ENCODE results near the gene MLXIP. TPM values are rescaled to one million over a fixed set of nuclear protein-coding genes. Genes with fewer than 3 reads are reported as not detected.

The MLXIP gene
- total and polyA plus RNA-seq, 9 donors: 23.2 to 111 (median 83.8) TPM

GRCh38 chr12:122127839-122128238 is 49.3 kb downstream of the MLXIP start:
- Histone ChIP-seq H3K36me3 (no peaks in the 10 kb centered on the region), H3K27me3 (no peaks in the 10 kb centered on the region), H3K4me3 (no peak overlapping the region), H3K9me3 (no peaks in the 10 kb centered on the region), H3K4me1 (ENCODE audit: insufficient read depth) (peaks cover 3% of the 10 kb centered on the region), H3K27ac (no peak overlapping the region)
- no peak for DNase-seq
- intact Hi-C loops (cut with DNase I): loop anchor here in 2 of 4 donors (10.0 kb wide), 2 partner anchors 203 to 323 kb away; partner anchors contain the start of gene SETD1B (in 1 of the 2)
- 84 to 97% (median 84%) methylated on average over 7 to 13 of the region's 13 CpGs for WGBS, 3 donors
- TF ChIP-seq, protein P1, sequence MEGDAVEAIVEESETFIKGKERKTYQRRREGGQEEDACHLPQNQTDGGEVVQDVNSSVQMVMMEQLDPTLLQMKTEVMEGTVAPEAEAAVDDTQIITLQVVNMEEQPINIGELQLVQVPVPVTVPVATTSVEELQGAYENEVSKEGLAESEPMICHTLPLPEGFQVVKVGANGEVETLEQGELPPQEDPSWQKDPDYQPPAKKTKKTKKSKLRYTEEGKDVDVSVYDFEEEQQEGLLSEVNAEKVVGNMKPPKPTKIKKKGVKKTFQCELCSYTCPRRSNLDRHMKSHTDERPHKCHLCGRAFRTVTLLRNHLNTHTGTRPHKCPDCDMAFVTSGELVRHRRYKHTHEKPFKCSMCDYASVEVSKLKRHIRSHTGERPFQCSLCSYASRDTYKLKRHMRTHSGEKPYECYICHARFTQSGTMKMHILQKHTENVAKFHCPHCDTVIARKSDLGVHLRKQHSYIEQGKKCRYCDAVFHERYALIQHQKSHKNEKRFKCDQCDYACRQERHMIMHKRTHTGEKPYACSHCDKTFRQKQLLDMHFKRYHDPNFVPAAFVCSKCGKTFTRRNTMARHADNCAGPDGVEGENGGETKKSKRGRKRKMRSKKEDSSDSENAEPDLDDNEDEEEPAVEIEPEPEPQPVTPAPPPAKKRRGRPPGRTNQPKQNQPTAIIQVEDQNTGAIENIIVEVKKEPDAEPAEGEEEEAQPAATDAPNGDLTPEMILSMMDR (IDR thresholded peaks at IDR 0.05): no peak
- TF ChIP-seq POLR2A (IDR thresholded peaks at IDR 0.05): no peak
- TF ChIP-seq EP300 (IDR thresholded peaks at IDR 0.05): no peak

GRCh38 chr12:122128481-122128880 is 49.9 kb downstream of the MLXIP start:
- Histone ChIP-seq H3K9me3 (no peaks in the 10 kb centered on the region), H3K27ac (no peak overlapping the region), H3K4me3 (no peak overlapping the region), H3K4me1 (ENCODE audit: insufficient read depth) (peaks cover 2% of the 10 kb centered on the region), H3K36me3 (no peaks in the 10 kb centered on the region), H3K27me3 (no peaks in the 10 kb centered on the region)
- DNase-seq: no peak
- TF ChIP-seq, protein P1 (IDR thresholded peaks at IDR 0.05): no peak
- TF ChIP-seq EP300 (IDR thresholded peaks at IDR 0.05) (no peak), POLR2A (IDR thresholded peaks at IDR 0.05) (no peak)
- WGBS, 3 donors: 65 to 75% (median 71%) methylated on average over 4 to 5 of the region's 5 CpGs
- intact Hi-C loops (cut with DNase I): loop anchor here in 2 of 4 donors (10.0 kb wide), 2 partner anchors 204 to 324 kb away; partner anchors contain the start of gene SETD1B (in 1 of the 2)

DNA sequence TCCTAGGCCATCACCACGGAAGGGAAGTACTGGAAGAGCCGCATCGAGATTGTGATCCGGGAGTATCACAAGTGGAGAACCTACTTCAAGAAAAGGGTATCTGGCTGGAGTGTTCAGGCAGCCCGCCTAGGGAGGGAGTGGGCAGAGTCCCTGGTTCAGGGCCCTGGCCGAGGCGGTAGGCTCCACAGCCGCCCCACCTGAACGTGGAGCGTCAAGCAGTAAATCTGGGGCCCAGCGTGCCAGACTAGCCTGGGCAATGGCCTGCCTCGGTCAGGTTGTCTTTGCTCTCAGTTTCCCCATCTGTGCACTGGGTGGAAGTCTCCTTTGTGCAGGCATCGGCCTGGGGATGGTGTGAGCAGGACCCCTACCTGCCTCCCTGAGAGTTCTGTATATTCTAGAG is 50.6 kb downstream of the MLXIP start:
- Histone ChIP-seq H3K9me3 (no peaks in the 10 kb centered on the region), H3K27me3 (no peaks in the 10 kb centered on the region), H3K4me1 (ENCODE audit: insufficient read depth) (no peaks in the 10 kb centered on the region), H3K27ac (no peak overlapping the region), H3K4me3 (no peak overlapping the region), H3K36me3 (no peaks in the 10 kb centered on the region)
- TF ChIP-seq, protein P1 (IDR thresholded peaks at IDR 0.05): no peak
- TF ChIP-seq EP300 (IDR thresholded peaks at IDR 0.05) (no peak), POLR2A (IDR thresholded peaks at IDR 0.05) (no peak)
- no peak for DNase-seq
- 86 to 90% (median 89%) methylated on average over 13 of the region's 13 CpGs for WGBS, 3 donors
- intact Hi-C loops (cut with DNase I): loop anchor here in 2 of 4 donors (10.0 kb wide), 2 partner anchors 204 to 324 kb away; partner anchors contain the start of gene SETD1B (in 1 of the 2)

DNA sequence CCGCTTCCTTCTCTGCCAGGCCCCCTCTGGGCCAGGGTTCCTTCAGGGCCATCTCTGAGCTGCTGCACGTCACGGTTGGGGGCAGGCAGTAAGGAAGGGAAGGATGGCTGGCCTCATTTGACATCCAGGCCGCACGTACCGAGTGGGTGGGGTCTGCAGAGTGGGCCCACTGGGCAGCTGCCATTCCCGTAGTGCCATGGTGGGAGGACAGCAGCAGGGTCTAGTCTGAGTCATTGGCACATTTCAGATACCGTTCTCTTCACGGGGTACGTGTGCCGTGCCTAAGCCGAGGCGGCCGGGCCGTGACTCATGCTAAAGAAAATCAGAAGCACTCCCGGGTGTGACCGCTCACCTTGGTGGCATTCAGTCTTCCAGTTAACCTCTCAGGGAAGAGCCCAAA is 51.6 kb downstream of the MLXIP start:
- 76 to 81% (median 79%) methylated on average over 17 of the region's 17 CpGs for WGBS, 3 donors
- no peak for DNase-seq
- Histone ChIP-seq H3K4me3 (no peak overlapping the region), H3K27ac (no peak overlapping the region), H3K36me3 (no peaks in the 10 kb centered on the region), H3K9me3 (no peaks in the 10 kb centered on the region), H3K27me3 (no peaks in the 10 kb centered on the region), H3K4me1 (ENCODE audit: insufficient read depth) (no peaks in the 10 kb centered on the region)
- intact Hi-C loops (cut with DNase I): no loop called here
- TF ChIP-seq POLR2A (IDR thresholded peaks at IDR 0.05): no peak
- TF ChIP-seq, protein P1 (IDR thresholded peaks at IDR 0.05): no peak
- TF ChIP-seq EP300 (IDR thresholded peaks at IDR 0.05): no peak

Measured in ovary (tissue), 9 donors.